ENCODE data around the gene LMOD1. TPM values are rescaled to one million over a fixed set of nuclear protein-coding genes. Genes with fewer than 3 reads are reported as not detected.

LMOD1 gene
- total RNA-seq, 4 donors from 2014 or later = 12.8 to 39.5 (median 22.6) TPM

DNA sequence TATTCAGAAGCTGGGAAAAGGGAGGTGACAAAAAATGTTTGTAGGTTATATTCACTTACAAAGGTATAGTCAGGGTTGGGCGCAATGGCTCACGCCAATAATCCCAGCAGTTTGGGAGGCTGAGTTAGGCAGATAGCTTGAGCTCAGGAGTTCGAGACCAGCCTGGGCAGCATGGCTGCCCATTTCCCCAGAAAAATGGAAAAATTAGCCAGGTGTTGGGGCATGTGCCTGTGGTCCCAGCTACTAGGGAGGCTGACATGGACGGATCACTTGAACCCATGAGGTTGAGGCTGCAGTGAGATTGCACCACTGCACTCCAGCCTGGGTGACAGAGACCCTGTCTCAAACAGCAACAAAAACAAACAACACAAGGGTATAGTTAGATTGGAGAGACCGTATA, 12.0 kb upstream of the LMOD1 start:
- ATAC-seq (no peak), DNase-seq (no peak)
- Histone ChIP-seq H3K4me3 (no peak overlapping the region), H3K27ac (no peak overlapping the region), H3K4me1 (peaks cover 9 to 17% of the 10 kb centered on the region in 2 donors), H3K27me3 (no peaks in the 10 kb centered on the region), H3K9me3 (no peaks in the 10 kb centered on the region), H3K36me3 (peaks cover 4 to 54% of the 10 kb centered on the region in 2 donors)
- intact Hi-C loops (cut with DNase I; ENCODE audit: low total_unique reads) = no loop called here
- no peak for TF ChIP-seq POLR2A (IDR thresholded peaks at IDR 0.05)
- TF ChIP-seq, protein P1, sequence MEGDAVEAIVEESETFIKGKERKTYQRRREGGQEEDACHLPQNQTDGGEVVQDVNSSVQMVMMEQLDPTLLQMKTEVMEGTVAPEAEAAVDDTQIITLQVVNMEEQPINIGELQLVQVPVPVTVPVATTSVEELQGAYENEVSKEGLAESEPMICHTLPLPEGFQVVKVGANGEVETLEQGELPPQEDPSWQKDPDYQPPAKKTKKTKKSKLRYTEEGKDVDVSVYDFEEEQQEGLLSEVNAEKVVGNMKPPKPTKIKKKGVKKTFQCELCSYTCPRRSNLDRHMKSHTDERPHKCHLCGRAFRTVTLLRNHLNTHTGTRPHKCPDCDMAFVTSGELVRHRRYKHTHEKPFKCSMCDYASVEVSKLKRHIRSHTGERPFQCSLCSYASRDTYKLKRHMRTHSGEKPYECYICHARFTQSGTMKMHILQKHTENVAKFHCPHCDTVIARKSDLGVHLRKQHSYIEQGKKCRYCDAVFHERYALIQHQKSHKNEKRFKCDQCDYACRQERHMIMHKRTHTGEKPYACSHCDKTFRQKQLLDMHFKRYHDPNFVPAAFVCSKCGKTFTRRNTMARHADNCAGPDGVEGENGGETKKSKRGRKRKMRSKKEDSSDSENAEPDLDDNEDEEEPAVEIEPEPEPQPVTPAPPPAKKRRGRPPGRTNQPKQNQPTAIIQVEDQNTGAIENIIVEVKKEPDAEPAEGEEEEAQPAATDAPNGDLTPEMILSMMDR (IDR thresholded peaks at IDR 0.05 in 4 of 5, conservative IDR thresholded peaks at IDR 0.05 in 1 of 5) = no peak
- in situ Hi-C loops (cut with MboI; ENCODE audit: low sequenced_read_pairs in 4 of 4) = no loop called here

DNA sequence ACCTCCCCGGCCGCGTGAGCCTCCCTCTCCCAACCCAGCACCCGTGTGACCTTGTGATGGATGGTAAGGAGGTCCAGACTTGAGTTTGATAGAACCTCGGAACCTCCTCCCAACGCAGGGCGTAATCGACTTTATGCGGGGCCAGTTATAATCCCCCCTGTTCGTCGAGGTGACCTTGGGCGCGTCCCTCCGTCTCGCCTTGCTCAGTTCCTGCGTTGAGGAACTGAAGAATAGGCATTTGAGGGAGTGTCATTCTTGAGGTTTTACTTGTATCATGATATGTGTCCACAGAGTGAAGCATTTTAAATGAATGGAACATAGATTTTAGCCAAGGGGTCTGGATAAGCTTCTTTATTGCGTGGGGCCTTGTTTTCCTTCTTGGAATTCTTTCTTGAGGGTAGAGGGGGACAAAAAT, 9.4 kb upstream of the LMOD1 start:
- ATAC-seq (peak in 1 of 2 donors; percentile 66), DNase-seq (no peak)
- in situ Hi-C loops (cut with MboI; ENCODE audit: low sequenced_read_pairs in 4 of 4) (no loop called here), intact Hi-C loops (cut with DNase I; ENCODE audit: low total_unique reads) (loop anchor here (2.0 kb wide), 2 partner anchors 27 to 67 kb away; partner anchors contain the start of genes RNPEP and SHISA4)
- no peaks in the 10 kb centered on the region for H3K27me3 ChIP-seq
- H3K27ac ChIP-seq = peak overlapping the region; percentile 84 to 91 (median 87)
- H3K4me1 ChIP-seq = peaks cover 9 to 17% of the 10 kb centered on the region in 2 donors
- no peaks in the 10 kb centered on the region for H3K9me3 ChIP-seq
- peaks cover 0 to 28% of the 10 kb centered on the region in 2 donors for H3K36me3 ChIP-seq
- peak overlapping the region; percentile 81 to 93 (median 86) for H3K4me3 ChIP-seq
- TF ChIP-seq, protein P1 (IDR thresholded peaks at IDR 0.05 in 4 of 5, conservative IDR thresholded peaks at IDR 0.05 in 1 of 5) = no peak

GRCh38 chr1:201955009-201955728, 8.8 kb upstream of the LMOD1 start, which contains the start of gene TIMM17A:
Gene TIMM17A, plus strand, starts transcription at chr1:201955503. Its CDS starts 24 bp downstream, at chr1:201955527.
- Histone ChIP-seq H3K27ac (peak within 1 kb of the TSS; percentile 84 to 91 (median 87)), H3K9me3 (no peaks in the 10 kb centered on the region), H3K27me3 (no peaks in the 10 kb centered on the region), H3K36me3 (peaks cover 0 to 22% of the 10 kb centered on the region in 2 donors), H3K4me1 (peaks cover 9 to 17% of the 10 kb centered on the region in 2 donors), H3K4me3 (peak within 1 kb of the TSS; percentile 81 to 93 (median 86))
- DNase-seq (peak; percentile 96 to 97), ATAC-seq (peak; percentile 99 to 100)
- peak; percentile 86 to 93 for TF ChIP-seq POLR2A (IDR thresholded peaks at IDR 0.05)
- TF ChIP-seq, protein P1 (IDR thresholded peaks at IDR 0.05 in 4 of 5, conservative IDR thresholded peaks at IDR 0.05 in 1 of 5) = no peak
- in situ Hi-C loops (cut with MboI; ENCODE audit: low sequenced_read_pairs in 4 of 4) = no loop called here
- intact Hi-C loops (cut with DNase I; ENCODE audit: low total_unique reads) = loop anchor here (2.0 kb wide), 2 partner anchors 28 to 66 kb away; partner anchors contain the start of genes RNPEP and SHISA4

- Histone ChIP-seq H3K27ac (peak overlapping the region; percentile 84 to 91 (median 87)), H3K27me3 (no peaks in the 10 kb centered on the region), H3K36me3 (peaks cover 0 to 15% of the 10 kb centered on the region in 2 donors), H3K4me3 (peak overlapping the region; percentile 81 to 93 (median 86)), H3K9me3 (no peaks in the 10 kb centered on the region), H3K4me1 (peaks cover 9 to 17% of the 10 kb centered on the region in 2 donors)
- TF ChIP-seq POLR2A (IDR thresholded peaks at IDR 0.05) = no peak
- TF ChIP-seq, protein P1 (IDR thresholded peaks at IDR 0.05 in 4 of 5, conservative IDR thresholded peaks at IDR 0.05 in 1 of 5) = no peak
- intact Hi-C loops (cut with DNase I; ENCODE audit: low total_unique reads) = loop anchor here (2.0 kb wide), 2 partner anchors 28 to 66 kb away; partner anchors contain the start of genes RNPEP and SHISA4
- no peak for ATAC-seq
- no peak for DNase-seq
- in situ Hi-C loops (cut with MboI; ENCODE audit: low sequenced_read_pairs in 4 of 4) = no loop called here
Measured at GRCh38 chr1:201954263-201955008, 8.1 kb upstream of the LMOD1 start.

All from gastrocnemius medialis (tissue), 4 donors.